ENCODE results near the gene SPATA17.
"Not testable (repeated sequence)": the region's sequence is repeated elsewhere in the genome, so short reads cannot be mapped to it uniquely, and the experiment has no call there.

The SPATA17 gene

GRCh38 chr1:217687511-217687910 lies 56.4 kb downstream of the SPATA17 start:
- DNase-seq = no peak

- DNase-seq = not testable (repeated sequence)
These were observed 65.0 kb downstream of the SPATA17 start for GRCh38 chr1:217696140-217696539.

GRCh38 chr1:217703326-217703725 lies 72.2 kb downstream of the SPATA17 start:
- DNase-seq = no peak

- no peak for DNase-seq
These were observed 81.9 kb downstream of the SPATA17 start for GRCh38 chr1:217712925-217713597.

- no peak for DNase-seq
These were observed 84.5 kb downstream of the SPATA17 start for GRCh38 chr1:217715681-217716080.

GRCh38 chr1:217717959-217718358 lies 86.8 kb downstream of the SPATA17 start:
- DNase-seq = no peak

GRCh38 chr1:217718873-217719272 lies 87.7 kb downstream of the SPATA17 start:
- DNase-seq = no peak

- DNase-seq = no peak
These were observed 90.5 kb downstream of the SPATA17 start for GRCh38 chr1:217721692-217722091.

GRCh38 chr1:217734973-217735372 lies 103.8 kb downstream of the SPATA17 start:
- no peak for DNase-seq

- DNase-seq = no peak
These were observed 116.1 kb downstream of the SPATA17 start for GRCh38 chr1:217747156-217747769.

GRCh38 chr1:217769768-217770167 lies 138.6 kb downstream of the SPATA17 start:
- no peak for DNase-seq

GRCh38 chr1:217770918-217771317 lies 139.8 kb downstream of the SPATA17 start:
- DNase-seq = no peak

- no peak for DNase-seq
These were observed 145.5 kb downstream of the SPATA17 start for GRCh38 chr1:217776693-217777092.

- DNase-seq = no peak
These were observed 149.9 kb downstream of the SPATA17 start for GRCh38 chr1:217781056-217781455.

GRCh38 chr1:217791091-217791490 lies 159.9 kb downstream of the SPATA17 start:
- DNase-seq = no peak

- no peak for DNase-seq
These were observed 174.6 kb downstream of the SPATA17 start for GRCh38 chr1:217805792-217806191.

GRCh38 chr1:217812175-217812574 lies 181.0 kb downstream of the SPATA17 start:
- no peak for DNase-seq

- no peak for DNase-seq
These were observed 181.9 kb downstream of the SPATA17 start for GRCh38 chr1:217813031-217813430.

- DNase-seq = no peak
These were observed 206.5 kb downstream of the SPATA17 start for GRCh38 chr1:217837691-217838090.

- no peak for DNase-seq
These were observed 208.0 kb downstream of the SPATA17 start for GRCh38 chr1:217839161-217839560.

- no peak for DNase-seq
These were observed 215.6 kb downstream of the SPATA17 start for GRCh38 chr1:217846733-217847132.

- no peak for DNase-seq
These were observed 216.5 kb downstream of the SPATA17 start for GRCh38 chr1:217847643-217848042.

- DNase-seq = no peak
These were observed 225.3 kb downstream of the SPATA17 start for GRCh38 chr1:217856342-217857034.

- no peak for DNase-seq
These were observed 225.9 kb downstream of the SPATA17 start for GRCh38 chr1:217857061-217857460.

Measured in SIG-M5 (cell line).